Endometrial microvascular endothelial cells (primary cell): ENCODE results near the gene SERPINB10. TPM values are rescaled to one million over a fixed set of nuclear protein-coding genes. Genes with fewer than 3 reads are reported as not detected.
"Not testable (repeated sequence)": the region's sequence is repeated elsewhere in the genome, so short reads cannot be mapped to it uniquely, and the experiment has no call there.

Experiments used
- in situ Hi-C: cut with HindIII; loops from 2 replicates; pipeline ENCODE4 v1.10.0; 2017; ENCODE audit warnings: low sequenced_read_pairs, low pct_unique_long_range_greater_than_20kb; ENCODE audit errors: inconsistent ontology term
- total RNA-seq: library from RNA; depleted of rRNA; stranded (reverse); fragments of >200 nt; gene quantifications from one replicate; pipeline ENCODE4 v1.2.3, GENCODE V29; 2015; ENCODE audit errors: inconsistent ontology term

The SERPINB10 gene
- total RNA-seq, 1 donor from 2014 or later: not detected

DNA sequence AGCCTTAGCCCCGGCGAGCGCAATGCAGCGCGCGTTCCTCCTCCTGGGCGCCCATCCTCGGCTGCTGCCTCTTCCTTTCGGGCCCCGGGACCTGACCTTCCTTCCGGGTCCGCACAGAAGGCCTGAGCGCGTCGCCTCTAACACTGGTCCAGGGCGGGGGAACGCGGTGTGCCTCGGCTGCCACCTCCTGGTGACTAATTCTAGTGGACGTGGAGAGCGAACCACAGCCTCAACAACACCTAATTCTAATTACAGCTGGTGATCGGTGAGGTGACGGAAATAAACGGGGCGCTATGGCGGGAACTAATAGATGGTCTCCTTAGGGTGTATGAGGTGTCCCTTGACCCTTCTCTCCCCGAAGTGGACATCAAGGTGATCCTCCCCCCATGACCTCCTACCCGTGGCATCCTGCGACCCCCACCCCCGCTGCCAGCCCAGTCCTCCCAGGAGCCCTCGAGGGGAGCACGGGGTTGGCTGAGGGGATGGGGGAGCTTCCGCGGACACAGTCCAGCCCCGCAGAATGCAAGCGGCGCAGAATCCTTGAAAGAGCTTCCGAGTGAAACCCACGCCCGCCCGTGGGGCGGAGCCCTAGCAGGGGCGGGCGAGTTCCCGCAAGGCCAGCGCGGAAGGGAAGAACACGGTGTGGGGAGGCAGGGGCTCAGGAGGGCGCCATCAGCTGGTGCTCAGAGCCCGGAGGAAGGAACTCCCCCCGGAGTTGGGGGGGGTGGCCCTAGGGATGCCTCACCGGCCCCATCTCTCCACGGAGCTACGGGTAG is 28.6 kb downstream of the SERPINB10 start:
- in situ Hi-C loops: no loop called here

DNA sequence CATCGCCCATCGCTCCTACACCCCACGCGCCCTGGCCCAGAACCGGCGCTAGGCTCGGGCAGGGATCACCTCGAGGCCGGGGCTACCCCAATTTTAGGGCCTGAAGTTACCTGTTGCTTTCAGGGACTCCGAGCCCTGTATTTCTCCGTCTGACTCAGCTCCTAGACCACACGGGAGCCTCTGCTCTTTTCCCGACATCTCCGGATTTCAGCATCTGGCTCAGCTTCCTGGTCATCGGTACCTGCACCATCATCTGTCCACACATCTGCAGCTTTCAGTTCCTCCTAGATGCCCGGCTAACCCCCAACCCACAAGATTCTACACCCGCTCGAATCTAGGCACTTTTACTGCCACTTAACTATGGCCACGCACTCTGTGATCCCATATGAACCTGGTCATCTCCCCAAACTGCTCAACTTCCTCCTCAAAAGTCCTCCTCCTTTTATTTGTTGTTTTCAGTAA is 29.2 kb downstream of the SERPINB10 start:
- in situ Hi-C loops: no loop called here

DNA sequence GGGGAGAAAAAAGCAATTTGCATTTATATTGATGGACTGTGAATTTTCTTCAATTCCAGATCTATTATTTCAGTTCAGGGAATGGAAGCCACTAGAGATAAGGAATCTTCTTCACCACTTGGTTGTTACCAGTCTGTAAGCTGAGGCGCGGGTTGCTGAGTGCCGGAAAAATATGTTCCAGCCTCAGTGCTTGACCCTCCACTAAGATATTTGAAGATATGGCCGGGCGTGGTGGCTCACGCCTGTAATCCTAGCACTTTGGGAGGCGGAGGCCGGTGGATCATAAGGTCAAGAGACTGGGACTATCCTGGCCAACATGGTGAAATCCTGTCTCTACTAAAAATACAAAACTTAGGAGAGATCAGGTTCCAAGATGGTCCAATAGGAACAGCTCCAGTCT is 32.2 kb downstream of the SERPINB10 start:
- in situ Hi-C loops: no loop called here

DNA sequence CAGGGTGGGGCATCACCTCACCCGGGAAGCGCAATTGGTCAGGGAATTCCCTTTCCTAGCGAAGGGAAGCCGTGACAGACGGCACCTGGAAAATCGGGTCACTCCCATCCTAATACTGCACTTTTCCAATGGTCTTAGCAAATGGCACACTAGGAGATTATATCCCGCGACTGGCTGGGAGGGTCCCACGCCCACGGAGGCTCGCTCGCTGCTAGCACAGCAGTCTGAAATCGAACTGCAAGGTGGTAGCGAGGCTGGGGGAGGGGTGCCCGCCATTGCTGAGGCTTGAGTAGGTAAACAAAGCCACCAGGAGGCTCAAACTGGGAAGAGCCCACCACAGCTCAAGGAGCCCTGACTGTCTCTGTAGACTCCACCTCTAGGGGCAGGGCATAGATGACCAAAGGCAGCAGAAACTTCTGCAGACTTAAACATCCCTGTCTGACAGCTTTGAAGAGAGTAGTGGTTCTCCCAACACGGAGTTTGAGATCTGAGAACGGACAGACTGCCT is 32.8 kb downstream of the SERPINB10 start:
- in situ Hi-C loops: not testable (repeated sequence)

- in situ Hi-C loops: no loop called here
Observed at GRCh38 chr18:63947051-63947790, 39.5 kb downstream of the SERPINB10 start.

- in situ Hi-C loops: no loop called here
Observed at GRCh38 chr18:63949068-63949737, 41.4 kb downstream of the SERPINB10 start, which contains the start of gene HMSD. TSS of gene HMSD (plus strand) at chr18:63949301. CDS start at chr18:63953456, 4,155 bp downstream.

GRCh38 chr18:63951302-63951705 is 43.5 kb downstream of the SERPINB10 start:
- in situ Hi-C loops: no loop called here

- in situ Hi-C loops: no loop called here
Observed at GRCh38 chr18:63953811-63954210, 46.1 kb downstream of the SERPINB10 start.

GRCh38 chr18:63956755-63957154 is 49.0 kb downstream of the SERPINB10 start:
- in situ Hi-C loops: no loop called here

GRCh38 chr18:63960891-63961290 is 53.1 kb downstream of the SERPINB10 start:
- in situ Hi-C loops: no loop called here

DNA sequence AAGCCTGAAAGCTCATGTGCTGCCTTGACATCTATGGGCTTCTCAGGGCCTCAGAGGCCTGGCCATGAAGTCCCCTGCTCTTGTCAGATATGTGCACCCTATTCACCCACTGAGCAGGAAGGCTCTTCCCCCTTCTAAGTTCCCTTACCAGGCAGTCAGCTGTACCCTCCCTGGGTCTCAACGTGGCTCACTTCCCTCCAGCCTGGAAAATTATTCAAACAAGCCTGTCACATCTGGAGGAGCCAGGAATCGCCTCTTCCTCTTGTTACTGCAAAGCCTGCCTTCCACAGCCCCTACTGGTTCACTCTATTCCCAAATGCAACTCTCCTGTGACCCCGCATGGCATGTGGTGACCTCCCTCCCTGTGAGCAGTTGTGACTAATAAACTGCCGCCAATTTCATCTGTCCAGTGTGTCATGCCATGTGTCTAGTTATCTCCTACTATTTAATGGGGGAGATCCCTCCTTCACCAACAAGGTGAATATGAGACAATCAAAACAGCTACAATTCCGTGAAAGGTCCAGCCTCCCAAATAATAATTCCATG is 53.8 kb downstream of the SERPINB10 start:
- in situ Hi-C loops: no loop called here

DNA sequence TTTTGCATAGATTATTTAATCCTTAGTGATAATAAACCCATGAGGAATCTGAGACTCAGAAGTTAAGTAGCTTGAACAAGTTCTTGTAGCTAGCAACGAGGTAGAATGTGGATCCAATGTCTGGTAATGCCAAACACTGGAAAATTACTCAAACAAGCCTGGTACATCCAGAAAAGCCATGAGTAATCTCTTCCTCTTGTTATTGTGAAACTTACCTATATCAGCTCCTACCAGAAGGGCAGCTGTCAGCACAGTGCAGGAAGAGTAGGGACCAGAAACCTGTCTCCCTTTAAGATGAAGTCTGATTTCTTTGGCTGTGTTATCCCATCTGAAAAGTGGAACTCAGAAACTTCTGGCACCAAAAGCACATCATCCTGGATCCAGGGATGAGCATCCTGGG is 54.4 kb downstream of the SERPINB10 start:
- in situ Hi-C loops: no loop called here

DNA sequence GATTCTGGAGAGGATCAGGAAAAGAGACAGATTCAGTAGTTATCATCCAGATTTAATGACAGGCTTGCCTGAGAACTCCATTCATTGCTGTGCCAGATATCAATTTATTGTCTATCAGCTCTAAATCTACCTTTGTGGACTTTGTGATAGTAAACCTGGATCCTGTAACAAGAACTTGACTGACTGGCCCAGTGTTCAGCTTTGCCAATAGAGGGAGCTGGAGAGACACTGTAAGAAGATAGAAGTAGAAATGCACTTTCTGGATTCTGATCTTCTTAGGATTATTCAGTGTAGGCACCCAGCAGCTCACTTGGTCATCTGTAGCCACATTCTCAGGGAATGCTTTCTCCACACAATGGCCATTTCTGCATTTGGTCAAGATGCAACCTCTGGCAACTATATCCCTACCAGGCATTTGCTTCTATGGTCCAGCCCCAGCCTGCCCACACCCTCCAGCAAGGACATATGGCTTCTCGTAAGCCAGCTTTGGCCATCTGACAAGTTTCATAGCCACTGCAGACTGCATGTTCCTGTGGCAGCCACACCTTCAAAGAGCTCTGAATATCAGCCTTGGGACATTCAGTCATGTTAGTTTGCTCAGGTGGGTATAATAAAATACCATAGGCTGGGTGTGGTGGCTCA is 56.0 kb downstream of the SERPINB10 start:
- in situ Hi-C loops: no loop called here

GRCh38 chr18:63964908-63965307 is 57.1 kb downstream of the SERPINB10 start:
- in situ Hi-C loops: no loop called here

- in situ Hi-C loops: no loop called here
Observed at GRCh38 chr18:63965716-63966330, 58.1 kb downstream of the SERPINB10 start.

DNA sequence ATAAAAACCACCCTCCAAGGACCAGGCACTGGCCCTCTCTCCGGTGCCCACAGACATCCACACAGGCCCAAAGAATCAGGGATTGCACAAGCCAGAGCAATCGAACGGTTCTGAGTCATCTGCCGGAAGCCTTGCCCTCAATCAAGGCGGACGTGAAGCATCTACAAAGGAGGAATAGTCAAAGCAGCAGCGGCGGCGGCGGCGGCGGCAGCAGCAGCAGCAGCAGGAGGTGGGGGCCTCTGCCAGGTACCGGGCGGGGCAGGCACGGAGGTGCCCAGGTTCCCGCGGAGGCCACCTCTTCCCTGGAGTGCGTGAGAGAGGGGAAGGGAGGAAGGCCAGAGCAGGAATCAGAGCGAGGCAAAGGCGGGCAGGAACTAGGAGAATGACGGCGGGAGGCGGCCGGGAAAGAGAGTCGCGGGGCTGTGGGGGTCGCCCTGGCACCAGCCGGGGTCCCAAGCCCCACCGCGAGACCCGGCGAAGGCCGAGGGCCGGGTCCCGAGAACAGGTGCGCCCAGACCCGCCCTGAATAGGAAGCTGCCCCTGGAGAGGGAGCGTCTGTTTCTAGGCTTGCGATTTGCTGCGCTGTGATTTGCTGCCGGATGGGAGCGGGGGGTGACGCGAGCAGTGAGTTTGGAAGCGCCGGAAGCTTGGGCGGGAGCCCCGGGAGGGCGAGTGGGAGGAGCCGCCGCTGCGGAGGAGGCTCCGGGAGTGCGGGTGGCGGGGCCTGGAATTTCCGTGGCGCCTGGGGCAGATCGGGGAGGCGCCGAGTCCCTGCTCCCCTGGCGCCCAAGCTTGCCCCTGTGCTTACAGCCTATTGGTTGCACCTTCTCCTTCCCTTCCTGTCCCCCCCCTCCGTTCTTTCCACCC is 62.4 kb downstream of the SERPINB10 start, which contains the start of gene SERPINB8:
Gene SERPINB8 (plus strand): TSS at position 140 of the 867 bp plus-strand sequence. CDS start 8,228 bp downstream, outside the sequence.
- in situ Hi-C loops: no loop called here

GRCh38 chr18:63970809-63971205 is 63.0 kb downstream of the SERPINB10 start:
- in situ Hi-C loops: no loop called here
